Measurements from ENCODE around the gene SGMS1.

SGMS1 gene

DNA sequence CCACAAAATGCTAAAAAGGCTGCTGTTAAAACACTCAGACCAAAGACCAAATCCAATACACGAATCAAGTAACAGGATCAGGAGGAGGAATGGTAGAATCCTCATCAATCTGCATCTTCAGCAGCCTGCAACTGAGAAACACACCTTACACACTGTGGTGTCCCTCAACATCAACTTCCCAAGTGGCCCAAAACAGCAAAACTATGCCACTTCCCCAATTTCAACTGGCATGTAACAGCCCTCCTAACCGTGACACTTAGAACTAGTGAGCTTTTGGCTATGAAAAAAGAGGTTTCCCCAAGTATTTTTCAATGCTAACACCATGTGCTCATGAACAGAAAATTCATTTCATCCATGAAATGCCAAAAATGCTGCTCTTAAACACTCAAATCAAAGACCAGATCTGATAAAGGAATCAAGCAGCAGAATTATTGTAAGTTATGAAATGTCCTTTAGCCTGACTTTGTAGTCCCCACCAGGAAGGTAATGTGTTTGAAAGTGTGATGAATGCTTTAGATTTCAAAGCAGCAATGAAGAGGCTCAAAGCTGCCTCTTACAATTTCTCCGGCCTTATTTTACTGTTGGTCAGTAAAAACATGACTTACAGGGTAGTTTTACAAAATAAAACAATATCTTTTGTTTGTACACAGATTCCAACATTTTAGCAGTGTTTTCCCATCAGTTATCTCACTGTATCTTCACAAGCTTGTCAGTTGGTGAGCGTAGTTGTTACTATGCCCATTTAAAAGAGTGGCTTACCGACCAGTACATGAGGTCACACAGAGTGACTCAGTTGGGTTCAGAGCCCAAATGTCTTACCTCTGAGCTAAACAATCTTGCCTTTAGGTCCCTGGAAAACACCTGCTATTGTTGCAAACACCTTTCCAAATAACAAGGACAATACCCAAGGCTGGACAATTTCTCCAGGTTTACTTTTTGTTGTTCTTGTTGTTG, 306.8 kb downstream of the SGMS1 start:
- DNase-seq (ENCODE audit: low read depth), result no peak

DNA sequence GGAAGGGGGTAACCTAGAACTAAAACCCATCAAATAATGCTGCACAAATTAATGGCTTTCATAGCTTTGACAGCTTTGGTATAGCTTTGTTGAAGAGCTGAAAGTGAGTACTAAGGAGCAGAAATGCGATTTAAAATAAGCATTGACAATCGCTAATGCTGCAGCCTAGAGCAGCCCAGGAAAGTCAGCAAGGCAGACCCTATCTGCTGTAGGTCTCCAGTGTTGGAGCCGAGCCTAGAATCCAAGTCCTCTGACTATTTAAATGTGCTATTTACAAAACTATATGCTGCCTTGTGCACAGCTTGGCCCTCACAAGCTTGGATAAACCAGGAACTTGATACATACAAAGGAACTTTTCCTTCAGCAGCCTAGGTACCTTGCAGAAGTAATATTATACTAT, 307.6 kb downstream of the SGMS1 start:
- no peak overlapping the region for H3K4me3 ChIP-seq (replicated peaks; ENCODE audit: low read depth, low read length)
- TF ChIP-seq CTCF (IDR thresholded peaks at IDR 0.05; ENCODE audit: low read length, missing control alignments), result no peak
- DNase-seq (ENCODE audit: low read depth), result peak; percentile 6

More for the DNA sequence above, 306.8 kb downstream of the SGMS1 start:
- TF ChIP-seq CTCF (IDR thresholded peaks at IDR 0.05; ENCODE audit: low read length, missing control alignments), result no peak
- no peak overlapping the region for H3K4me3 ChIP-seq (replicated peaks; ENCODE audit: low read depth, low read length)

DNA sequence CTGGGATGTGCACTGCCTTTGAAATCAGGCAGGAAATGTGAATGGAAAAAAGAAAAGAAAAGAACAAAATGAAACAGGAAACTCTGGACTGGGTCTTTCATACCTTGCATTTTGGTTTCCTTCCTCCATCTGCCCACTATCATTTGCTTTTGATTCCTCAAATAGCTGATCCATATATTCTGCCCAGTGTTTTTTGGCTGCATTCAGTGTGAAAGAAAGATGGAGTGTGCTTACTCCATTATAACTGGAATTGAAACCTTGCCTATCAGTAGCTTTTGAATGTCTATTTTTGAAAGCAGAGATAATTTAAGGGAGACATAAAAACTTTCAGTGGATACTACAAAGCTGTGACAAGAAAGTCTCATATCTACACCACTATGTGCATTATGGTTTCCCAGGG, 308.3 kb downstream of the SGMS1 start:
- DNase-seq (ENCODE audit: low read depth), result no peak
- TF ChIP-seq CTCF (IDR thresholded peaks at IDR 0.05; ENCODE audit: low read length, missing control alignments), result no peak

GRCh38 chr10:50314169-50315071, 309.3 kb downstream of the SGMS1 start:
- DNase-seq (ENCODE audit: low read depth), result no peak
- no peak overlapping the region for H3K4me3 ChIP-seq (replicated peaks; ENCODE audit: low read depth, low read length)
- no peak for TF ChIP-seq CTCF (IDR thresholded peaks at IDR 0.05; ENCODE audit: low read length, missing control alignments)

More for the DNA sequence above, 308.3 kb downstream of the SGMS1 start:
- H3K4me3 ChIP-seq (replicated peaks; ENCODE audit: low read depth, low read length), result no peak overlapping the region

- DNase-seq (ENCODE audit: low read depth), result peak; percentile 42
- no peak overlapping the region for H3K4me3 ChIP-seq (replicated peaks; ENCODE audit: low read depth, low read length)
- no peak for TF ChIP-seq CTCF (IDR thresholded peaks at IDR 0.05; ENCODE audit: low read length, missing control alignments)
Observed at GRCh38 chr10:50312464-50313437, 311.0 kb downstream of the SGMS1 start.

Measured in fibroblast of pulmonary artery (primary cell).